Naive thymus-derived CD4-positive, alpha-beta T cell (primary cell): Measurements from ENCODE around the gene KCNQ2. TPM values are rescaled to one million over a fixed set of nuclear protein-coding genes. Genes with fewer than 3 reads are reported as not detected.

Experiments used
- ATAC-seq: fragments of 150-1000 bp; cut with Tn5 transposase; 2 replicates; pipeline ENCODE4 v1.10.0; 2021; ENCODE audit warnings: mild to moderate bottlenecking, moderate library complexity
- CTCF ChIA-PET: fragments of 350-600 bp; sonication (Branson Sonifier 250); formaldehyde crosslinking; loops from one replicate; lab custom pipeline; 2021; ENCODE audit warnings: antibody characterized with exemption; lab: Charles Lee
- POLR2A ChIA-PET: fragments of 350-600 bp; sonication (Branson Sonifier 250); formaldehyde crosslinking; loops from one replicate; lab custom pipeline; 2021; ENCODE audit warnings: antibody characterized with exemption, inconsistent platforms; lab: Charles Lee
- DNase-seq, 9 donors: peaks; one replicate each; pipeline versions ENCODE4 v3.0.0 to v3.0.0-alpha.2; 2020 to 2022; ENCODE audit warnings: mixed read lengths in 1 of 9
- H3K27ac ChIP-seq: one replicate; pipeline ENCODE4 v1.7.0; 2013; ENCODE audit warnings: mild to moderate bottlenecking, low read depth, low read length, moderate library complexity
- H3K27me3 ChIP-seq, 2 donors: one replicate each; pipeline ENCODE4 v1.7.0; 2013; ENCODE audit warnings: low read length in 2 of 2, mild to moderate bottlenecking in 2 of 2, moderate library complexity in 2 of 2; ENCODE audit not compliant: control insufficient read depth in 2 of 2, insufficient read depth in 2 of 2
- H3K36me3 ChIP-seq, 3 experiments: 1 replicate in 2 of 3; 2 replicates in 1 of 3; pipeline ENCODE4 v1.7.0; 2013; ENCODE audit warnings: low read length in 3 of 3, mild to moderate bottlenecking in 3 of 3, moderate library complexity in 1 of 3; ENCODE audit not compliant: insufficient read depth in 3 of 3, control insufficient read depth in 2 of 3
- H3K4me1 ChIP-seq, 2 donors: one replicate each; pipeline ENCODE4 v1.7.0; 2013; ENCODE audit warnings: low read length in 2 of 2, mild to moderate bottlenecking in 2 of 2, moderate library complexity in 1 of 2; ENCODE audit not compliant: control insufficient read depth in 2 of 2, insufficient read depth in 2 of 2
- H3K4me3 ChIP-seq: 2 replicates; pipeline ENCODE4 v1.7.0; 2013; ENCODE audit warnings: mild to moderate bottlenecking, low read length
- H3K9me3 ChIP-seq, 3 experiments: 1 replicate in 2 of 3; 2 replicates in 1 of 3; pipeline ENCODE4 v1.7.0; 2013; ENCODE audit warnings: low read length in 3 of 3; ENCODE audit not compliant: control insufficient read depth in 2 of 3
- H3K27ac Mint-ChIP-seq, 9 donors: one replicate each; pipeline ENCODE4 v1.8.0; 2020 to 2022; ENCODE audit warnings: mixed read lengths in 9 of 9, mild to moderate bottlenecking in 8 of 9, moderate library complexity in 5 of 9, inconsistent platforms in 2 of 9
- H3K27me3 Mint-ChIP-seq, 5 donors: one replicate each; pipeline ENCODE4 v1.8.0; 2021 to 2022; ENCODE audit warnings: mixed read lengths in 5 of 5, mild to moderate bottlenecking in 1 of 5
- H3K36me3 Mint-ChIP-seq, 5 donors: one replicate each; pipeline ENCODE4 v1.8.0; 2020 to 2022; ENCODE audit warnings: mixed read lengths in 5 of 5, mild to moderate bottlenecking in 3 of 5, inconsistent platforms in 1 of 5
- H3K4me1 Mint-ChIP-seq, 7 donors: one replicate each; pipeline ENCODE4 v1.8.0; 2020 to 2022; ENCODE audit warnings: mixed read lengths in 7 of 7, mild to moderate bottlenecking in 3 of 7, inconsistent platforms in 1 of 7
- H3K4me3 Mint-ChIP-seq, 10 donors: one replicate each; pipeline ENCODE4 v1.8.0; 2020 to 2022; ENCODE audit warnings: mild to moderate bottlenecking in 10 of 10, mixed read lengths in 10 of 10, moderate library complexity in 6 of 10, inconsistent platforms in 2 of 10
- H3K9me3 Mint-ChIP-seq, 11 donors: one replicate each; pipeline ENCODE4 v1.8.0; 2020 to 2022; ENCODE audit warnings: mixed read lengths in 11 of 11, mild to moderate bottlenecking in 4 of 11, inconsistent platforms in 1 of 11, moderate library complexity in 1 of 11
- intact Hi-C, 2 donors: fragments of 100-400 bp; cut with micrococcal nuclease; formaldehyde crosslinking; loops; one replicate each; pipeline ENCODE4 v1.15.1; 2023
- polyA plus RNA-seq, 2 donors: library from polyadenylated mRNA; unstranded; fragments of 300-500 nt; fragmentation: Illumina TruSeq; gene quantifications; one replicate each; pipeline ENCODE4 v1.2.3, GENCODE V29; 2021
- total RNA-seq, 6 experiments: library from RNA in 5 of 6; stranded (reverse) in 5 of 6; gene quantifications; 1 replicate in 5 of 6; 2 replicates in 1 of 6; pipeline ENCODE4 v1.2.3 and lab custom pipeline; 2021 to 2026

The KCNQ2 gene
- total and polyA plus RNA-seq, 7 experiments from 2014 or later = 0.27 to 0.72 (median 0.30) TPM; not detected in 4

GRCh38 chr20:63397946-63398450 lies 74.5 kb downstream of the KCNQ2 start:
- Histone ChIP-seq H3K4me3 (no peak overlapping the region), H3K4me1 (no peaks in the 10 kb centered on the region), H3K36me3 (no peaks in the 10 kb centered on the region), H3K27me3 (no peaks in the 10 kb centered on the region), H3K27ac (no peak overlapping the region), H3K9me3 (no peaks in the 10 kb centered on the region)
- Mint-ChIP-seq H3K27ac (no peak overlapping the region), H3K36me3 (no peaks in the 10 kb centered on the region), H3K27me3 (peaks cover 0 to 22% (median 0%) of the 10 kb centered on the region in 5 donors), H3K4me3 (no peak overlapping the region), H3K4me1 (no peaks in the 10 kb centered on the region), H3K9me3 (no peaks in the 10 kb centered on the region)
- no peak for DNase-seq
- intact Hi-C loops = no loop called here
- no peak for ATAC-seq
- ChIA-PET POLR2A (no interaction called here), CTCF (no interaction called here)

GRCh38 chr20:63397155-63397843 lies 75.2 kb downstream of the KCNQ2 start:
- Mint-ChIP-seq H3K4me1 (no peaks in the 10 kb centered on the region), H3K27ac (no peak overlapping the region), H3K4me3 (no peak overlapping the region), H3K36me3 (no peaks in the 10 kb centered on the region), H3K9me3 (no peaks in the 10 kb centered on the region), H3K27me3 (peaks cover 0 to 22% (median 0%) of the 10 kb centered on the region in 5 donors)
- no peak overlapping the region for H3K4me3 ChIP-seq
- intact Hi-C loops = no loop called here
- ATAC-seq (no peak), DNase-seq (no peak)
- H3K36me3 ChIP-seq = no peaks in the 10 kb centered on the region
- H3K27me3 ChIP-seq = no peaks in the 10 kb centered on the region
- POLR2A ChIA-PET = no interaction called here
- H3K4me1 ChIP-seq = no peaks in the 10 kb centered on the region
- H3K9me3 ChIP-seq = no peaks in the 10 kb centered on the region
- CTCF ChIA-PET = no interaction called here
- H3K27ac ChIP-seq = no peak overlapping the region

- no peaks in the 10 kb centered on the region for H3K36me3 Mint-ChIP-seq
- intact Hi-C loops = no loop called here
- H3K4me1 Mint-ChIP-seq = no peaks in the 10 kb centered on the region
- Histone ChIP-seq H3K9me3 (no peaks in the 10 kb centered on the region), H3K36me3 (no peaks in the 10 kb centered on the region), H3K27ac (no peak overlapping the region), H3K4me1 (no peaks in the 10 kb centered on the region), H3K4me3 (no peak overlapping the region), H3K27me3 (no peaks in the 10 kb centered on the region)
- H3K27me3 Mint-ChIP-seq = peaks cover 0 to 22% (median 0%) of the 10 kb centered on the region in 5 donors
- no peak overlapping the region for H3K4me3 Mint-ChIP-seq
- ATAC-seq (no peak), DNase-seq (no peak)
- ChIA-PET CTCF (no interaction called here), POLR2A (no interaction called here)
- H3K9me3 Mint-ChIP-seq = no peaks in the 10 kb centered on the region
- H3K27ac Mint-ChIP-seq = no peak overlapping the region
Measured at GRCh38 chr20:63396300-63396699, 76.2 kb downstream of the KCNQ2 start.

GRCh38 chr20:63395723-63396122 lies 76.7 kb downstream of the KCNQ2 start:
- H3K4me1 ChIP-seq = no peaks in the 10 kb centered on the region
- H3K9me3 Mint-ChIP-seq = no peaks in the 10 kb centered on the region
- intact Hi-C loops = no loop called here
- DNase-seq = no peak
- H3K4me3 ChIP-seq = no peak overlapping the region
- H3K9me3 ChIP-seq = no peaks in the 10 kb centered on the region
- no peaks in the 10 kb centered on the region for H3K27me3 ChIP-seq
- H3K36me3 ChIP-seq = no peaks in the 10 kb centered on the region
- H3K4me1 Mint-ChIP-seq = no peaks in the 10 kb centered on the region
- no peak overlapping the region for H3K27ac ChIP-seq
- H3K4me3 Mint-ChIP-seq = no peak overlapping the region
- ChIA-PET POLR2A (no interaction called here), CTCF (no interaction called here)
- peaks cover 0 to 22% (median 0%) of the 10 kb centered on the region in 5 donors for H3K27me3 Mint-ChIP-seq
- no peaks in the 10 kb centered on the region for H3K36me3 Mint-ChIP-seq
- ATAC-seq = no peak
- H3K27ac Mint-ChIP-seq = no peak overlapping the region

GRCh38 chr20:63394920-63395455 lies 77.5 kb downstream of the KCNQ2 start:
- H3K9me3 Mint-ChIP-seq = peaks cover 0 to 1% (median 0%) of the 10 kb centered on the region in 11 donors
- Histone ChIP-seq H3K9me3 (no peaks in the 10 kb centered on the region), H3K4me1 (no peaks in the 10 kb centered on the region), H3K27ac (no peak overlapping the region), H3K27me3 (no peaks in the 10 kb centered on the region), H3K36me3 (no peaks in the 10 kb centered on the region), H3K4me3 (no peak overlapping the region)
- CTCF ChIA-PET = no interaction called here
- intact Hi-C loops = no loop called here
- no peaks in the 10 kb centered on the region for H3K36me3 Mint-ChIP-seq
- H3K4me3 Mint-ChIP-seq = no peak overlapping the region
- POLR2A ChIA-PET = no interaction called here
- H3K4me1 Mint-ChIP-seq = no peaks in the 10 kb centered on the region
- no peak for ATAC-seq
- H3K27me3 Mint-ChIP-seq = peaks cover 0 to 22% (median 0%) of the 10 kb centered on the region in 5 donors
- H3K27ac Mint-ChIP-seq = no peak overlapping the region
- DNase-seq = no peak

GRCh38 chr20:63394069-63394919 lies 78.2 kb downstream of the KCNQ2 start:
- Mint-ChIP-seq H3K27me3 (peaks cover 0 to 22% (median 2%) of the 10 kb centered on the region in 5 donors), H3K36me3 (no peaks in the 10 kb centered on the region), H3K27ac (no peak overlapping the region), H3K4me3 (no peak overlapping the region), H3K4me1 (no peaks in the 10 kb centered on the region), H3K9me3 (peaks cover 0 to 4% (median 0%) of the 10 kb centered on the region in 11 donors)
- intact Hi-C loops = no loop called here
- DNase-seq = no peak
- Histone ChIP-seq H3K27ac (no peak overlapping the region), H3K27me3 (no peaks in the 10 kb centered on the region), H3K4me3 (no peak overlapping the region), H3K36me3 (no peaks in the 10 kb centered on the region), H3K9me3 (no peaks in the 10 kb centered on the region), H3K4me1 (no peaks in the 10 kb centered on the region)
- ChIA-PET POLR2A (no interaction called here), CTCF (no interaction called here)
- ATAC-seq = no peak
